IPS-18c (cell line): ENCODE data around the gene DENND1A.

Source experiments
- H3K4me3 ChIP-seq: 2 replicates; pipeline ENCODE4 v1.7.0; 2013; ENCODE audit warnings: low read depth, mild to moderate bottlenecking, low read length, moderate library complexity; ENCODE audit not compliant: insufficient read depth
- H3K9me3 ChIP-seq: one replicate; pipeline ENCODE4 v1.6.1; 2013; ENCODE audit warnings: mild to moderate bottlenecking, low read length, moderate library complexity; ENCODE audit not compliant: control insufficient read depth, insufficient read depth

The DENND1A gene

GRCh38 chr9:123484130-123484529, 445.8 kb downstream of the DENND1A start:
- H3K9me3 ChIP-seq: no peaks in the 10 kb centered on the region
- no peak overlapping the region for H3K4me3 ChIP-seq

GRCh38 chr9:123483191-123483803, 446.6 kb downstream of the DENND1A start:
- H3K4me3 ChIP-seq: no peak overlapping the region
- no peaks in the 10 kb centered on the region for H3K9me3 ChIP-seq

GRCh38 chr9:123482295-123482968, 447.5 kb downstream of the DENND1A start:
- no peak overlapping the region for H3K4me3 ChIP-seq
- no peaks in the 10 kb centered on the region for H3K9me3 ChIP-seq

GRCh38 chr9:123481209-123481865, 448.6 kb downstream of the DENND1A start:
- H3K9me3 ChIP-seq: no peaks in the 10 kb centered on the region
- no peak overlapping the region for H3K4me3 ChIP-seq

- H3K4me3 ChIP-seq: no peak overlapping the region
- H3K9me3 ChIP-seq: no peaks in the 10 kb centered on the region
These were observed 449.1 kb downstream of the DENND1A start for GRCh38 chr9:123480791-123481190.

- no peak overlapping the region for H3K4me3 ChIP-seq
- no peaks in the 10 kb centered on the region for H3K9me3 ChIP-seq
These were observed 449.8 kb downstream of the DENND1A start for GRCh38 chr9:123480096-123480495.

- Histone ChIP-seq H3K9me3 (no peaks in the 10 kb centered on the region), H3K4me3 (no peak overlapping the region)
These were observed 450.8 kb downstream of the DENND1A start for GRCh38 chr9:123478967-123479602.

- H3K9me3 ChIP-seq: no peaks in the 10 kb centered on the region
- H3K4me3 ChIP-seq: no peak overlapping the region
These were observed 451.8 kb downstream of the DENND1A start for GRCh38 chr9:123478160-123478559.

- Histone ChIP-seq H3K9me3 (no peaks in the 10 kb centered on the region), H3K4me3 (no peak overlapping the region)
These were observed 454.5 kb downstream of the DENND1A start for GRCh38 chr9:123475407-123475806.

GRCh38 chr9:123472862-123473614, 456.9 kb downstream of the DENND1A start:
- Histone ChIP-seq H3K4me3 (no peak overlapping the region), H3K9me3 (no peaks in the 10 kb centered on the region)

GRCh38 chr9:123471843-123472570, 457.9 kb downstream of the DENND1A start:
- no peaks in the 10 kb centered on the region for H3K9me3 ChIP-seq
- H3K4me3 ChIP-seq: no peak overlapping the region

- Histone ChIP-seq H3K9me3 (no peaks in the 10 kb centered on the region), H3K4me3 (no peak overlapping the region)
These were observed 458.7 kb downstream of the DENND1A start for GRCh38 chr9:123470991-123471770.

GRCh38 chr9:123470121-123470782, 459.7 kb downstream of the DENND1A start:
- H3K4me3 ChIP-seq: no peak overlapping the region

GRCh38 chr9:123469282-123469681, 460.6 kb downstream of the DENND1A start:
- Histone ChIP-seq H3K9me3 (no peaks in the 10 kb centered on the region), H3K4me3 (no peak overlapping the region)

More at GRCh38 chr9:123470121-123470782, 459.7 kb downstream of the DENND1A start:
- no peaks in the 10 kb centered on the region for H3K9me3 ChIP-seq

GRCh38 chr9:123468541-123468940, 461.4 kb downstream of the DENND1A start:
- H3K4me3 ChIP-seq: no peak overlapping the region
- no peaks in the 10 kb centered on the region for H3K9me3 ChIP-seq

GRCh38 chr9:123465304-123465703, 464.6 kb downstream of the DENND1A start:
- H3K4me3 ChIP-seq: no peak overlapping the region
- H3K9me3 ChIP-seq: no peaks in the 10 kb centered on the region
